ENCODE measurements around the gene GPATCH8. TPM values are rescaled to one million over a fixed set of nuclear protein-coding genes. Genes with fewer than 3 reads are reported as not detected.

GPATCH8 gene
- total RNA-seq, 4 donors from 2014 or later: 33.8 to 49.3 (median 39.1) TPM

- no peak for TF ChIP-seq CTCF (IDR thresholded peaks at IDR 0.05; ENCODE audit: low read depth)
Measured at GRCh38 chr17:44361292-44362260, 141.6 kb downstream of the GPATCH8 start.

- no peak for TF ChIP-seq CTCF (IDR thresholded peaks at IDR 0.05; ENCODE audit: low read depth)
Measured at GRCh38 chr17:44360826-44361225, 142.4 kb downstream of the GPATCH8 start.

- TF ChIP-seq CTCF (IDR thresholded peaks at IDR 0.05; ENCODE audit: low read depth): no peak
Measured at GRCh38 chr17:44360144-44360533, 143.1 kb downstream of the GPATCH8 start.

- TF ChIP-seq CTCF (IDR thresholded peaks at IDR 0.05; ENCODE audit: low read depth): no peak
Measured at GRCh38 chr17:44359458-44360143, 143.6 kb downstream of the GPATCH8 start.

- TF ChIP-seq CTCF (IDR thresholded peaks at IDR 0.05; ENCODE audit: low read depth): no peak
Measured at GRCh38 chr17:44359006-44359405, 144.2 kb downstream of the GPATCH8 start.

GRCh38 chr17:44358066-44358465 is 145.1 kb downstream of the GPATCH8 start:
- TF ChIP-seq CTCF (IDR thresholded peaks at IDR 0.05; ENCODE audit: low read depth): no peak

GRCh38 chr17:44356241-44356640 is 147.0 kb downstream of the GPATCH8 start:
- TF ChIP-seq CTCF (IDR thresholded peaks at IDR 0.05; ENCODE audit: low read depth): no peak
